Measurements from ENCODE around the gene TMA16.
"Not testable (repeated sequence)": the region's sequence is repeated elsewhere in the genome, so short reads cannot be mapped to it uniquely, and the experiment has no call there.

The TMA16 gene

DNA sequence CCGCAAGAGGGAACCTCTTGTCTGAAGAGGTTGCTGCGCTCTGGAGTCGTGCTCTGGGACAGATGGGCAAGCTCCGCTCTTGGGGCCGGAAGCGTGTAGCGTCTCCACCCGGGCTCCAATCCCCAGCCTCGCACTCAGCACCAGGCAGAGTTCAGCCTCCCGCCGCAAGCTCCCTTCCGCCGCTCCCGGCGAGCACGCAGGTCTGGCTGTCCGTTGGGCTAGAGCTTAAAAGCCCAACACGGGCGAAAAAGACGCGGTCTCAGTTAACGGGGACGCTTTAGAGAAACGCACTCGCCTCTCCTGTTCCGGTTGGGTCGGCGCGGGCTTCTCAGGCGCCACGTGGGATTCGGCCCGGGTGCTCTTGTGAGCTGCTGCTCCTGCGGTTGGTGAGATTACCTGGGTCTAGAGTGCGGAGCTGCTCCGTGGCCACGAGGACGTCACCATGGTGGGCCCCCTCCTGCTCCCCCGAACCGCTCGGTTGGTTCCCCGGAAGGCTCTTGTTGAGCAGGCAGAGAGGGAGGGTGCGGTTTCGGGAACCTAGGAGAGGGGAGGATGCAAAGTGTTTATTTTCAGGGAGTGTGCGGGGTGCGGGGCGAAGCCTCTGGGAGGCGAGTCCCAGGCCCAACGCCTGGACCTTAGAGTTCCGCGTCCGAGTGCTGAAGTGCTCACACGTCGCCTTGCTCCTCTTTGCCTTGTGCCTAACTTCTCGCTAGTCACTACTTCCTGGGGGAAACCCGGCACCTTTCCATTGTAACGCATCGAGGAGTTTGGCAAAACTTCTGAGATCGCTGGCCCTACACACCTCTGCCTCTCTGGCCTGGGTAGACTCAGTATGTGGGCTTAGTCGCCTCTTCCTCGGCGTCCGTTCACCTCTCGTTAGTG is at the start of gene TMA16:
Gene TMA16 (plus strand): TSS at position 331 of the 882 bp plus-strand sequence. CDS start 112 bp downstream, at position 443.
- peak; percentile 63 for DNase-seq (ENCODE audit: low read depth)

GRCh38 chr4:163447023-163447422 is 47.5 kb upstream of the TMA16 start:
- not testable (repeated sequence) for DNase-seq (ENCODE audit: low read depth)

DNA sequence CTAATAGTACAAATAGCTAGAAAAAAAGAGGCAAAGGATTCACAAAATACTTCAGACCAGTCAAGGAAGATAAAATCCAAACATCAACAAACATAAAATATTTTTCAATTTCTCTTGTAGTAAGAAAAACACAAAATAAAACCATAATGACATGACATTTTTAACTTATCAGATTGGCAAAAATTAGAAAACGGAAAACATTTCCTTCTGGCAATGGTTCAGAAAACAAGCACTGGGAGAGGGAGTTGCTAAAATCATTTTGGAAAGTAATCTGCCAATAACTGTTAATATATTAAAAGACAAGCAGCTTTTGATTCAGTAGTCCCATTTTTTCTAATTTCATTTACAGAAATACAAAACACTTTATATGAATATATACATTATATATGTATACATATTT is 47.0 kb upstream of the TMA16 start:
- DNase-seq (ENCODE audit: low read depth), result no peak

GRCh38 chr4:163448540-163449203 is 45.8 kb upstream of the TMA16 start:
- no peak for DNase-seq (ENCODE audit: low read depth)

DNA sequence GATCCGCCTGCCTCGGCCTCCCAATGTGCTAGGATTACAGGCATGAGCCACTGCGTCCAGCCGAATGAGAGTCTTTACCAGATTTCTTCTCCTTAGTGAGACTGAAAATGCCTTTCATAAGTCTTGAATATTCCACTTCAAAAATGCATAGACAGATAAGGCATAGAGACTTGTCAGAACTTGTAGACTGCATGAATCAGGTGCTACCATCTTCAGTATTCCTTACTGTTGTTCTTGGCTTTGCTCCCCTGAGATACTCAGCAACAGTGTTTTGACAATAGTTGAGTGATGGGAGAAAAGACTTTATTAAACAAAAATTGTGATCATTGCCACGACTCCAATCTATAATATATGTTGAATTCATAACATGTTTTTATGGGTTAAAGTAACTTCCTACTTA is 31.9 kb upstream of the TMA16 start:
- DNase-seq (ENCODE audit: low read depth), result no peak

DNA sequence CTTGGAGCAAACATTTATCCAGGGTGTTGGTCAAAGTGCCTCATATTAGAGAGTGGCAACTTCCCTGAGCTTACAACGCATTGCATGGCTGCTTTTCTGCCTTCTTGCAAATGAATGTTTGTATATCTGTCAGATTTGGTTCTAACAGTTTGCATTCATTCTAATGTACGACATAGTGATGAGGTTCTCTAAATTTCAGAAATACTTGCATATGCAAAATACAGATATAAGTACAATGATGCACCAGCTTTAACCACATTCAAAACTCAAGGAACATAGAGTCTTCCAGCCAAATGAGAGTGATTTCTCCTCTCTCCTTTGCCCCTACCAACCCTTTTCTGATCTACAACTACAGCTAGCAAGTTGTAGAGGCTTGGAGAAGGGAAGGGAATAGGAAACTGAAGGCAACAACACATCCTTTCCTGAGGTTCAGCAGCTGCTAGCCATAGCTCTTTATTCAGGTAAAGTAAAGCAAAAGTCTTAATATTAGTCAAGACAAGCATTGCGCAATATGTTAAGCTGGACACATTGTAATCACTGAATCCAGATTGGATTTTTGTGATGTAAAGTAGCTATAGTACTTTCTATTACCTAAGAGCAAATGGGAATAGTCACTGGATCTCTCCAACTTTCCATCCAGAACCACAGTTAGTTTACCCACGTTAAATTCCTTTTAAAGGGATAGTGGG is 27.3 kb upstream of the TMA16 start:
- no peak for DNase-seq (ENCODE audit: low read depth)

- no peak for DNase-seq (ENCODE audit: low read depth)
These were observed 24.1 kb upstream of the TMA16 start for GRCh38 chr4:163470391-163470790.

DNA sequence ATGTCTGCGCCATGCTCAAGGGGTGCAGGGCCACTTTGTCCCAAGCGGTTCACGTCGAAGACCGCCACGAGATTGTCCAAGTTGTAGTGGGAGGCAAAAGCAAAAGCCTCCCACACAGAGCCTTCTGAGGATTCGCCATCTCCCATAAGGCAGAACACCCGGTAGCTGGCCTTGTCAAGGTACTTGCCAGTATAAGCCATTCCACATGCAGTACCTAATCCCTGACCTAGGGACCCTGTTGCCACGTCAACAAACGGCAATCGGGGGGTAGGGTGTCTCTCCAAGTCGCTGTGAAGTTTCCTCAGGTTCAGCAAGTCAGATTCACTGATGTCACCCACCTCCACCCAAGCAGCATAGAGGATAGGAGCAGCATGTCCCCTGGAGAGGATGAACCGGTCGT is 21.4 kb upstream of the TMA16 start:
- DNase-seq (ENCODE audit: low read depth), result no peak

DNA sequence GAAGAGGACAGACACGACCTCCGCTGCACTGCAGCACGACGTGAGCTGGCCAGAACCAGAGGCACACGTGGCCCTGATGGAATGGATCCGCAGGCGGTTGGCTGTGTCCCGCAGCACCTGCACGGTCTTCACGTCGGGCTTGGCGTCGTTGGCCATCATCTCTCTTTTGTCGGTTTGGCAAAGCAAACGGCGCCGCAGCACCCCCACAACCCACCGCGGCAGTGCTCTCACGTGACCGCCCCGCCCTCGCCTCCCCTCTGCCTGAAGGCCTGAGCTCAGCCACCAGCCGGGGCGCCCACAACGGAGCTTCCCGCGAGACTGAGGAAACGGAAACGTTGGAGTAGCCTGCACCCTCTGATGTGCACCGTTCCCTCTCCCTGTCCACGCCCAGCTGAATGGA is 20.9 kb upstream of the TMA16 start, which contains the start of gene TKTL2:
Gene TKTL2 (minus strand): TSS at position 179 of the 400 bp plus-strand sequence. CDS start 20 bp downstream, at position 159.
- DNase-seq (ENCODE audit: low read depth), result no peak

DNA sequence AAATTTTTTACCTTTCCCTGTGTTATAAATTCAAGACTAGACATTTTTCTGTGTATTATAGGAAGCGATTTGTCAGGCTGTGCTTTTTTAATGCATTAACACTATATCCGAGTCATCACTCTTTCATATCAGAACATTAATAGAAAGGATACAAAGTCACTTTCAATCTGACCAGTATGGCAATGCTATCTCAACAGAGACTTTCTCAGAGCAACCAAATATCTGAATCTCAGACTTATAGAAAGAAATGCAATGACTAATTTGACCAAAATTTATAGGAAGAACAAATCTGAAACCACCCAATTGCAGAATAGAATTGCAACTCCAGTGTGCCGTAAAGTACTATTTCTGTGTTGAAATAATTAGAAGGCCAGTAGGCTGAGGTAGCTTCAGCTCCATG is 20.5 kb upstream of the TMA16 start:
- DNase-seq (ENCODE audit: low read depth), result no peak

GRCh38 chr4:163476761-163477438 is 17.6 kb upstream of the TMA16 start:
- no peak for DNase-seq (ENCODE audit: low read depth)

DNA sequence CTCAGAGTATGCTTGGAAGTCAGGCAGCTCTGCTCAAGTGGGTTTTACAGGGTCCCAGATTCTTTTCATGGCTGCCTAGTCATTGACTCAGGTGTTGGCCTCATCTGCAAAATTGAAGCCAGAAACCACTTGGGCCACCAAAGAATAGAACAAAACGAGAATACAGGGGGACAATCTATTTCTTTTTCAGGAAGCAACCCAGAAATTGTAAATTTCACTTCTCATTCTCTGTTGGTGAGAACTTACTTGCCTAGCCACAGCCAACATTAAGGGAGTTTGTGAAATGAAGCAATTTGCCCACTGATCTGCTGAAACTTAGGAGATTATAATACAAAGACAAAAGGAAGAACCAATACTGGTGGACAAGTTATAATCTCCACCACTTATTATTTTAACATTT is 12.3 kb upstream of the TMA16 start:
- DNase-seq (ENCODE audit: low read depth), result no peak

DNA sequence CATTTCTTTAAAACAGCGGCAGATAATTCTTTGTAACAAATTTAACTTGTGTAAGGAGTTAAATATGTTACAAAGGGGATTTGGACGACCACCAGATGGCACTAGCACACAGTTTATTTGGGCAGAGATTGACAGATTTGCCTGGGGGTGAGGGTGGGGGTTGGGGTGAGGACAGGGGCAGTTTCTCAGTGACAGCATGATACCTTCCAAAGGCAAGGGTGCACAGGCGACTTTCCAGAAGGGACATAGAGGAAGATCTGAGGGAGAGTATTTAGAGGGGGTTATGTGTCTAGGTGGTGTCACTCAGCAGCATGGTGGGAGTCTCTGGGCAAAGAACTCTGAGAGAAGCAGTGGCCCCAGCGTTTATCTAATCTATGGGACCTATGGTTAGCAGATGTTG is 9.6 kb upstream of the TMA16 start:
- DNase-seq (ENCODE audit: low read depth), result no peak

DNA sequence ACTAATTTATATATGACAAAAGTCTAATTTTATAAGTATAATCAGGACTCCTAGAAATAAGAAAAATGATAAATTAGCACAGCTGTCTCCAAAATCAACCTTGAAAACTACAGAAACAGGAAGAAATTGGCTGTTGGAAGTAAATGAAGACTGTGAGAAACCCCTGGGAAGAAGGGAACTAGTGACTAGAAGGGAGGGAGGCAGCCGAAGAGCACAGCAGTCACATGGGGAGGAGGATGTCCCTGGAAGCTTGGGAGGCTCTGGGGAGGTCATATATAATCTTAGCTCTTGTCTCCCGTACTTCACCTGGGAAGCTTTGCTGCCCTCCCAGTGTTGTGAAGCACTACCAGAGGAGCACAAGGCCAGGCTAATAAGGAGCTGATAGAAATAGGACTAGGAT is 8.9 kb upstream of the TMA16 start:
- DNase-seq (ENCODE audit: low read depth), result no peak

- DNase-seq (ENCODE audit: low read depth), result no peak
These were observed 8.2 kb upstream of the TMA16 start for GRCh38 chr4:163486321-163486720.

DNA sequence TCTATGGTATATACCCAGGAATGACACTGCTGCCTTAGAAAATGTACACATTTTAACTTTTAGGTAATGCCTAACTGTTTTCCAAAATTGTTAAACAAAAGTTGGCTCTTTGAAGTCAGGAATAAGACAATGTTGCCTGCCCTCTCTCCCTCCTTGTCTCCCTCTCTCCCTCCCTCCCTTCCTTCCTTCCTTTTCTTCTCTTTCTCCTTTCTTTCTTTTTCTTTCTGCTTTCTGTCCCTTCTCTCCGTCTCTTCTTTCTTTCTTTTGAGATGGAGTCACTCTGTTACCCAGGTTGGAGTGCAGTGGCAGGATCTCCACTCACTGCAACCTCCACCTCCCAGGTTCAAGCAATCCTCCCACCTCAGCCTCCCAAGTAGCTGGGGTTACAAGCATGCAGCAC is 4.6 kb upstream of the TMA16 start:
- DNase-seq (ENCODE audit: low read depth), result no peak

GRCh38 chr4:163492951-163493504 is 1.5 kb upstream of the TMA16 start:
- no peak for DNase-seq (ENCODE audit: low read depth)

GRCh38 chr4:163493643-163494359 is 689 bp upstream of the TMA16 start:
- no peak for DNase-seq (ENCODE audit: low read depth)

DNA sequence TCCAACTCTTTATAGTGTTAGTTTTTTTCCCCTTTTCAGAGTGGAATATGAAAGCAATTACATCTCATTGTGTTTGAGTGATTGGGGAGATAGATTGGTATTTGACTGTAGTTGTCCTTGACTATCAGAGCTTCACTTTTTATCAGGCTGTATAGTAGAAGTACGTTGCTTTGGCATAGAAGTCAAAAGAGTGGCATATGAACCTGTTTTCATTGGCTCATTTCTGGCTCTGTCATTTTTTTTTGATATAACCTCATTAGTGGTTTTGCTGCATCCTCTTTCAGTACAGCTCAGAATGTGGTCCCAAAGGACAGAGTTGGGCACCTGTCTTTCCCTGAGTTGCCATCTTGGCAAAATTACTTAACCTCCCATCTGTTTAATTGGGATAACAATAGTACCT is 1.4 kb downstream of the TMA16 start:
- no peak for DNase-seq (ENCODE audit: low read depth)

- no peak for DNase-seq (ENCODE audit: low read depth)
These were observed 6.1 kb downstream of the TMA16 start for GRCh38 chr4:163500586-163500985.

GRCh38 chr4:163505374-163505773 is 10.9 kb downstream of the TMA16 start:
- DNase-seq (ENCODE audit: low read depth), result no peak

All from CMK (cell line).